HCT116 (cell line): ENCODE results near the gene ZNF138. TPM values are rescaled to one million over a fixed set of nuclear protein-coding genes. Genes with fewer than 3 reads are reported as not detected.

ENCODE experiments used
- ATAC-seq: fragments of 200-7000 bp; cut with Tn5 transposase; 2 replicates; pipeline ENCODE4 v1.9.1; 2020; ENCODE audit warnings: mild to moderate bottlenecking, moderate library complexity
- BruUV-seq: library from RNA; stranded (reverse); fragments of 400-500 nt; replicated peaks from 2 replicates; lab custom pipeline; 2021; lab: Mats Ljungman, UMichigan
- CTCF ChIA-PET: fragments of 300-600 bp; sonication (Branson Sonifier 250); formaldehyde crosslinking; loops from one replicate; lab custom pipeline; 2021; ENCODE audit warnings: antibody characterized with exemption; lab: Charles Lee
- POLR2A ChIA-PET: fragments of 300-600, 350-600 bp; sonication (Branson Sonifier 250); formaldehyde crosslinking; loops from one replicate; lab custom pipeline; 2021; ENCODE audit warnings: antibody characterized with exemption; lab: Charles Lee
- RAD21 ChIA-PET, 2 experiments: fragments of 300-600 bp; sonication (Branson Sonifier 250); formaldehyde crosslinking; loops; one replicate each; lab custom pipeline; 2023; ENCODE audit warnings: low total read pairs in 2 of 2; ENCODE audit not compliant: uncharacterized antibody in 2 of 2, unreplicated experiment in 2 of 2, low non-redundant PET in 1 of 2; lab: Charles Lee
- DNase-seq: peaks from one replicate; pipeline ENCODE4 v3.0.0-alpha.2; 2010; ENCODE audit warnings: low read depth, low spot score
- H2AFZ ChIP-seq: fragments of 200-600 bp; shearing (Covaris generic), sonication (generic); 2 replicates; pipeline ENCODE4 v1.6.1; 2017; ENCODE audit warnings: low read depth, mixed run types, mixed read lengths, antibody characterized with exemption, low read length; ENCODE audit not compliant: poor library complexity, severe bottlenecking
- H3K27ac ChIP-seq: 2 replicates; pipeline ENCODE4 v1.5.1; 2012; ENCODE audit warnings: low read depth, low read length
- H3K27me3 ChIP-seq: fragments of 200-600 bp; sonication (generic); 2 replicates; pipeline ENCODE4 v1.6.1; 2016; ENCODE audit warnings: mixed run types, low read length, mixed read lengths; ENCODE audit not compliant: insufficient read depth
- H3K36me3 ChIP-seq, 2 experiments: fragments of 200-500 bp in 1 of 2; fragments of 200-600 bp in 1 of 2; sonication (Bioruptor generic) in 1 of 2; sonication (generic) in 1 of 2; 2 replicates each; pipeline versions ENCODE4 v1.5.1 to v1.6.1; 2014 to 2016; ENCODE audit warnings: low read length in 2 of 2, inconsistent platforms in 1 of 2, mixed read lengths in 1 of 2, mixed run types in 1 of 2; ENCODE audit not compliant: insufficient read depth in 2 of 2, control insufficient read depth in 1 of 2
- H3K4me1 ChIP-seq, 2 experiments: fragments of 200-600 bp in 1 of 2; sonication (generic) in 1 of 2; 2 replicates each; pipeline versions ENCODE4 v1.5.1 to v1.6.1; 2012 to 2017; ENCODE audit warnings: low read length in 2 of 2, inconsistent platforms in 1 of 2, mild to moderate bottlenecking in 1 of 2, mixed read lengths in 1 of 2, mixed run types in 1 of 2, moderate library complexity in 1 of 2; ENCODE audit not compliant: insufficient read depth in 2 of 2, control insufficient read depth in 1 of 2
- H3K4me2 ChIP-seq: fragments of 200-600 bp; sonication (generic); 2 replicates; pipeline ENCODE4 v1.6.1; 2017; ENCODE audit warnings: mixed run types, low read length, mixed read lengths
- H3K4me3 ChIP-seq, 2 experiments: fragments of 200-600 bp in 1 of 2; sonication (generic) in 1 of 2; replicated peaks in 1 of 2; 2 replicates each; pipeline ENCODE4 v1.5.1; 2011 to 2016; ENCODE audit warnings: low read length in 2 of 2, control low read depth in 1 of 2, low read depth in 1 of 2, mild to moderate bottlenecking in 1 of 2, mixed read lengths in 1 of 2, mixed run types in 1 of 2
- H3K79me2 ChIP-seq: fragments of 200-600 bp; sonication (generic); 2 replicates; pipeline ENCODE4 v1.6.1; 2017; ENCODE audit warnings: mild to moderate bottlenecking, mixed run types, low read length, moderate library complexity, mixed read lengths; ENCODE audit not compliant: insufficient read depth
- H3K9ac ChIP-seq: fragments of 200-600 bp; sonication (generic); 2 replicates; pipeline ENCODE4 v1.6.1; 2016; ENCODE audit warnings: low read length, mixed read lengths
- H3K9me2 ChIP-seq: fragments of 200-600 bp; sonication (generic), shearing (Covaris generic); 2 replicates; pipeline ENCODE4 v1.6.1; 2017; ENCODE audit warnings: mixed run types, mild to moderate bottlenecking, moderate library complexity; ENCODE audit not compliant: insufficient read depth
- H3K9me3 ChIP-seq, 2 experiments: fragments of 200-500 bp in 1 of 2; fragments of 200-600 bp in 1 of 2; sonication (Bioruptor generic) in 1 of 2; sonication (generic) in 1 of 2; 2 replicates each; pipeline ENCODE4 v1.6.1; 2014 to 2017; ENCODE audit warnings: low read length in 2 of 2, mixed read lengths in 2 of 2, inconsistent platforms in 1 of 2, low read depth in 1 of 2, mild to moderate bottlenecking in 1 of 2, mixed run types in 1 of 2, moderate library complexity in 1 of 2; ENCODE audit not compliant: control insufficient read depth in 1 of 2, insufficient read depth in 1 of 2
- H4K20me1 ChIP-seq: fragments of 200-600 bp; sonication (generic), shearing (Covaris generic); 2 replicates; pipeline ENCODE4 v1.6.1; 2017; ENCODE audit warnings: mixed run types, mild to moderate bottlenecking, moderate library complexity; ENCODE audit not compliant: insufficient read depth
- CEBPB ChIP-seq: IDR thresholded peaks from 2 replicates; pipeline ENCODE4 v1.6.1; 2012; ENCODE audit warnings: low read depth
- EGR1 ChIP-seq: IDR thresholded peaks from 2 replicates; pipeline ENCODE4 v1.6.1; 2012; ENCODE audit warnings: low read depth
- ELF1 ChIP-seq: IDR thresholded peaks from 2 replicates; pipeline ENCODE4 v1.6.1; 2012; ENCODE audit warnings: low read depth, borderline replicate concordance
- EZH2phosphoT487 ChIP-seq: fragments of 200-600 bp; IDR thresholded peaks from 2 replicates; pipeline ENCODE4 v1.6.1; 2018; ENCODE audit warnings: antibody characterized with exemption, borderline replicate concordance
- FOSL1 ChIP-seq: IDR thresholded peaks from 2 replicates; pipeline ENCODE4 v1.6.1; 2012; ENCODE audit warnings: low read depth
- JUND ChIP-seq: IDR thresholded peaks from 2 replicates; pipeline ENCODE4 v1.6.1; 2012
- POLR2A ChIP-seq: IDR thresholded peaks from 2 replicates; pipeline ENCODE4 v1.7.0; 2011; ENCODE audit warnings: borderline replicate concordance; ENCODE audit not compliant: insufficient read depth, insufficient read length; ENCODE audit errors: extremely low read depth
- RAD21 ChIP-seq: IDR thresholded peaks from 2 replicates; pipeline ENCODE4 v1.6.1; 2012; ENCODE audit warnings: low read depth, mild to moderate bottlenecking
- SIN3A ChIP-seq: IDR thresholded peaks from 2 replicates; pipeline ENCODE4 v1.6.1; 2012; ENCODE audit warnings: low read depth
- SP1 ChIP-seq: IDR thresholded peaks from 2 replicates; pipeline ENCODE4 v1.6.1; 2012; ENCODE audit warnings: low read depth
- SRF ChIP-seq: IDR thresholded peaks from 2 replicates; pipeline ENCODE4 v1.6.1; 2012; ENCODE audit warnings: low read depth
- TCF7L2 ChIP-seq: IDR thresholded peaks from 2 replicates; pipeline ENCODE4 v1.7.0; 2011; ENCODE audit warnings: borderline replicate concordance, inconsistent platforms; ENCODE audit not compliant: insufficient read depth, insufficient read length; ENCODE audit errors: extremely low read depth
- YY1 ChIP-seq: IDR thresholded peaks from 2 replicates; pipeline ENCODE4 v1.6.1; 2011; ENCODE audit warnings: low read length, low read depth, moderate library complexity, mild to moderate bottlenecking; ENCODE audit not compliant: insufficient replicate concordance; ENCODE audit errors: extremely low read depth
- ZFX ChIP-seq: fragments of 450-650 bp; IDR thresholded peaks from 2 replicates; pipeline ENCODE4 v1.6.1; 2017
- intact Hi-C: fragments of 100-400 bp; cut with micrococcal nuclease; formaldehyde crosslinking; loops from 2 replicates; pipeline ENCODE4 v1.10.0; 2022
- total RNA-seq: library from RNA; stranded (reverse); gene quantifications from one replicate; pipeline ENCODE4 v1.2.1, GENCODE V29; 2021; ENCODE audit not compliant: unreplicated experiment
- TF ChIP-seq, protein P1 (sequence below): IDR thresholded peaks from 2 replicates; pipeline ENCODE4 v1.6.1; 2012
- TF ChIP-seq, protein P2 (sequence below): IDR thresholded peaks from 2 replicates; pipeline ENCODE4 v1.6.1; 2011; ENCODE audit warnings: mild to moderate bottlenecking, low read length, moderate library complexity; ENCODE audit not compliant: insufficient replicate concordance; ENCODE audit errors: extremely low read depth
- TF ChIP-seq, protein P3 (sequence below), 3 experiments: fragments of 200-600 bp in 1 of 3; sonication (generic) in 1 of 3; IDR thresholded peaks in 2 of 3; conservative IDR thresholded peaks in 1 of 3; 2 replicates each; pipeline ENCODE4 v1.5.1; 2012 to 2017; ENCODE audit warnings: low read depth in 2 of 3, low read length in 2 of 3, antibody characterized with exemption in 1 of 3, borderline replicate concordance in 1 of 3, control low read depth in 1 of 3, mild to moderate bottlenecking in 1 of 3, mixed read lengths in 1 of 3, mixed run types in 1 of 3, moderate library complexity in 1 of 3; ENCODE audit not compliant: insufficient read depth in 1 of 3
- TF ChIP-seq, protein P4 (sequence below): IDR thresholded peaks from 2 replicates; pipeline ENCODE4 v1.6.1; 2012
- TF ChIP-seq, protein P5 (sequence below): IDR thresholded peaks from 2 replicates; pipeline ENCODE4 v1.6.1; 2012; ENCODE audit warnings: low read depth

The ZNF138 gene
- total RNA-seq, 1 experiment from 2014 or later = 10.1 TPM

DNA sequence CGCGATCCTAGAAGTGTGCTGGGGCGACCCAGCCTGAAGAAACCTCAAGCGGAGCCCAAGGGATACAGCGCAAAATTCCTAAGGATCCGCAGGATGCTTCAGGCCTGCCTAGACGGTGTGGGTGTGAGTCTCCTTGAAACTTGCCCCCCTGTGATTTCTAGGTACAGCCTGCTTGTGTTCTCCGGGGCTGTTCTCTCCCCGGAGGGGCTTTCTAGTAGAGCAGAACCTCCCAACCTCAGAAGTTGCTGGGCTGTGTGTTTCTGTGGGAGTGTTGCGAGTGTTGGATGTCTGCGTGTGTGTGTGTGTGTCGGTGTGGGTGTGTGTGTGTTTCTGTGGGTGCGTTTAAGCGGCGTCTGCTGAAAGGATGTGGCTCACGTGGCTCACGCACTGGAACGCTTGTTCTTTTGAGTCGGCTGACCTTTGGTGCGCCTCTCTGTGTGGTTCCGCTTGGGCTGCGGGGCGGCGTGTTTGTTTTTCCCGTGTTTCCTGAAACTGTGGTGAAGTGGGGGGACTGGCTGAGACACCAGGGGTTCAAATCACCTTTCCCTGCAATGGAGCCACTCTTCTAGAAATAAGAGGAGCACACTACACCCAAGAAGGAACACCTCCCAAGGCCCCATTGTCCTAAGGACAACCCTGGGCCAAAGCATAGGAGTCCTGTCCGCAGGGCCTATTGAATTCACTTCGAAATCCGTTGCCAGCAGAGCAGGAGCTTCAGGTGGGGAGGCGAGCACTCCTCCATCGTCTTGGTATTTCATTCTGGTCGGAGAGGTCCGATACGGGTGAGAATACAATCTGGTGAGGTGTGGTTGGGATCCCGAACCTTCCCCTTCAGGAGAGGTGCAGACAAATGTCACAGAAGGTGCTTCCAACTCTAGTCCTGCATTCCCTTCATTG lies 83.7 kb downstream of the ZNF138 start:
- BruUV-seq = no TSS peak
- RAD21 ChIA-PET = no interaction called here
- no peak overlapping the region for H2AFZ ChIP-seq

More for the DNA sequence above, 83.7 kb downstream of the ZNF138 start:
- H3K9me3 ChIP-seq = no peaks in the 10 kb centered on the region; a peak in 2 of 4 replicates
- H3K9me2 ChIP-seq = no peaks in the 10 kb centered on the region
- ATAC-seq (no peak), DNase-seq (no peak)
- intact Hi-C loops = no loop called here
- H3K9ac ChIP-seq = no peak overlapping the region
- TF ChIP-seq, protein P1, sequence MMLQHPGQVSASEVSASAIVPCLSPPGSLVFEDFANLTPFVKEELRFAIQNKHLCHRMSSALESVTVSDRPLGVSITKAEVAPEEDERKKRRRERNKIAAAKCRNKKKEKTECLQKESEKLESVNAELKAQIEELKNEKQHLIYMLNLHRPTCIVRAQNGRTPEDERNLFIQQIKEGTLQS = no peak
- no peak for TF ChIP-seq ELF1
- no peak for TF ChIP-seq TCF7L2
- TF ChIP-seq, protein P2, sequence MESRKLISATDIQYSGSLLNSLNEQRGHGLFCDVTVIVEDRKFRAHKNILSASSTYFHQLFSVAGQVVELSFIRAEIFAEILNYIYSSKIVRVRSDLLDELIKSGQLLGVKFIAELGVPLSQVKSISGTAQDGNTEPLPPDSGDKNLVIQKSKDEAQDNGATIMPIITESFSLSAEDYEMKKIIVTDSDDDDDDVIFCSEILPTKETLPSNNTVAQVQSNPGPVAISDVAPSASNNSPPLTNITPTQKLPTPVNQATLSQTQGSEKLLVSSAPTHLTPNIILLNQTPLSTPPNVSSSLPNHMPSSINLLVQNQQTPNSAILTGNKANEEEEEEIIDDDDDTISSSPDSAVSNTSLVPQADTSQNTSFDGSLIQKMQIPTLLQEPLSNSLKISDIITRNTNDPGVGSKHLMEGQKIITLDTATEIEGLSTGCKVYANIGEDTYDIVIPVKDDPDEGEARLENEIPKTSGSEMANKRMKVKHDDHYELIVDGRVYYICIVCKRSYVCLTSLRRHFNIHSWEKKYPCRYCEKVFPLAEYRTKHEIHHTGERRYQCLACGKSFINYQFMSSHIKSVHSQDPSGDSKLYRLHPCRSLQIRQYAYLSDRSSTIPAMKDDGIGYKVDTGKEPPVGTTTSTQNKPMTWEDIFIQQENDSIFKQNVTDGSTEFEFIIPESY = no peak
- TF ChIP-seq, protein P3, sequence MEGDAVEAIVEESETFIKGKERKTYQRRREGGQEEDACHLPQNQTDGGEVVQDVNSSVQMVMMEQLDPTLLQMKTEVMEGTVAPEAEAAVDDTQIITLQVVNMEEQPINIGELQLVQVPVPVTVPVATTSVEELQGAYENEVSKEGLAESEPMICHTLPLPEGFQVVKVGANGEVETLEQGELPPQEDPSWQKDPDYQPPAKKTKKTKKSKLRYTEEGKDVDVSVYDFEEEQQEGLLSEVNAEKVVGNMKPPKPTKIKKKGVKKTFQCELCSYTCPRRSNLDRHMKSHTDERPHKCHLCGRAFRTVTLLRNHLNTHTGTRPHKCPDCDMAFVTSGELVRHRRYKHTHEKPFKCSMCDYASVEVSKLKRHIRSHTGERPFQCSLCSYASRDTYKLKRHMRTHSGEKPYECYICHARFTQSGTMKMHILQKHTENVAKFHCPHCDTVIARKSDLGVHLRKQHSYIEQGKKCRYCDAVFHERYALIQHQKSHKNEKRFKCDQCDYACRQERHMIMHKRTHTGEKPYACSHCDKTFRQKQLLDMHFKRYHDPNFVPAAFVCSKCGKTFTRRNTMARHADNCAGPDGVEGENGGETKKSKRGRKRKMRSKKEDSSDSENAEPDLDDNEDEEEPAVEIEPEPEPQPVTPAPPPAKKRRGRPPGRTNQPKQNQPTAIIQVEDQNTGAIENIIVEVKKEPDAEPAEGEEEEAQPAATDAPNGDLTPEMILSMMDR (IDR thresholded peaks at IDR 0.05 in 2 of 3, conservative IDR thresholded peaks at IDR 0.05 in 1 of 3; ENCODE audit: borderline replicate concordance in 1 of 3, insufficient read depth in 1 of 3, low read depth in 2 of 3, low read length in 2 of 3) = no peak
- no peak for TF ChIP-seq CEBPB
- no peak for TF ChIP-seq SRF
- TF ChIP-seq POLR2A = no peak
- no peak for TF ChIP-seq ZFX
- TF ChIP-seq, protein P4, sequence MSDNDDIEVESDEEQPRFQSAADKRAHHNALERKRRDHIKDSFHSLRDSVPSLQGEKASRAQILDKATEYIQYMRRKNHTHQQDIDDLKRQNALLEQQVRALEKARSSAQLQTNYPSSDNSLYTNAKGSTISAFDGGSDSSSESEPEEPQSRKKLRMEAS = no peak
- TF ChIP-seq FOSL1 = no peak
- TF ChIP-seq, protein P5, sequence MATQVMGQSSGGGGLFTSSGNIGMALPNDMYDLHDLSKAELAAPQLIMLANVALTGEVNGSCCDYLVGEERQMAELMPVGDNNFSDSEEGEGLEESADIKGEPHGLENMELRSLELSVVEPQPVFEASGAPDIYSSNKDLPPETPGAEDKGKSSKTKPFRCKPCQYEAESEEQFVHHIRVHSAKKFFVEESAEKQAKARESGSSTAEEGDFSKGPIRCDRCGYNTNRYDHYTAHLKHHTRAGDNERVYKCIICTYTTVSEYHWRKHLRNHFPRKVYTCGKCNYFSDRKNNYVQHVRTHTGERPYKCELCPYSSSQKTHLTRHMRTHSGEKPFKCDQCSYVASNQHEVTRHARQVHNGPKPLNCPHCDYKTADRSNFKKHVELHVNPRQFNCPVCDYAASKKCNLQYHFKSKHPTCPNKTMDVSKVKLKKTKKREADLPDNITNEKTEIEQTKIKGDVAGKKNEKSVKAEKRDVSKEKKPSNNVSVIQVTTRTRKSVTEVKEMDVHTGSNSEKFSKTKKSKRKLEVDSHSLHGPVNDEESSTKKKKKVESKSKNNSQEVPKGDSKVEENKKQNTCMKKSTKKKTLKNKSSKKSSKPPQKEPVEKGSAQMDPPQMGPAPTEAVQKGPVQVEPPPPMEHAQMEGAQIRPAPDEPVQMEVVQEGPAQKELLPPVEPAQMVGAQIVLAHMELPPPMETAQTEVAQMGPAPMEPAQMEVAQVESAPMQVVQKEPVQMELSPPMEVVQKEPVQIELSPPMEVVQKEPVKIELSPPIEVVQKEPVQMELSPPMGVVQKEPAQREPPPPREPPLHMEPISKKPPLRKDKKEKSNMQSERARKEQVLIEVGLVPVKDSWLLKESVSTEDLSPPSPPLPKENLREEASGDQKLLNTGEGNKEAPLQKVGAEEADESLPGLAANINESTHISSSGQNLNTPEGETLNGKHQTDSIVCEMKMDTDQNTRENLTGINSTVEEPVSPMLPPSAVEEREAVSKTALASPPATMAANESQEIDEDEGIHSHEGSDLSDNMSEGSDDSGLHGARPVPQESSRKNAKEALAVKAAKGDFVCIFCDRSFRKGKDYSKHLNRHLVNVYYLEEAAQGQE = no peak
- TF ChIP-seq SP1 = no peak
- no peak for TF ChIP-seq SIN3A
- TF ChIP-seq YY1 = no peak
- no peak for TF ChIP-seq EGR1
- no peak for TF ChIP-seq EZH2phosphoT487
- no peak for TF ChIP-seq JUND
- TF ChIP-seq RAD21 = no peak
- no peaks in the 10 kb centered on the region for H3K27me3 ChIP-seq
- ChIA-PET CTCF (no interaction called here), POLR2A (no interaction called here)
- H3K4me3 ChIP-seq = no peak overlapping the region
- no peaks in the 10 kb centered on the region for H4K20me1 ChIP-seq
- H3K4me2 ChIP-seq = no peak overlapping the region
- no peaks in the 10 kb centered on the region for H3K36me3 ChIP-seq
- H3K4me1 ChIP-seq = no peaks in the 10 kb centered on the region
- H3K27ac ChIP-seq = no peak overlapping the region
- H3K79me2 ChIP-seq = no peaks in the 10 kb centered on the region
